EH (cell line): ENCODE measurements around the gene CERK.

Experiments
- DNase-seq: peaks from one replicate; pipeline ENCODE4 v3.0.0-alpha.2; 2015; ENCODE audit warnings: low read depth

Gene CERK

DNA sequence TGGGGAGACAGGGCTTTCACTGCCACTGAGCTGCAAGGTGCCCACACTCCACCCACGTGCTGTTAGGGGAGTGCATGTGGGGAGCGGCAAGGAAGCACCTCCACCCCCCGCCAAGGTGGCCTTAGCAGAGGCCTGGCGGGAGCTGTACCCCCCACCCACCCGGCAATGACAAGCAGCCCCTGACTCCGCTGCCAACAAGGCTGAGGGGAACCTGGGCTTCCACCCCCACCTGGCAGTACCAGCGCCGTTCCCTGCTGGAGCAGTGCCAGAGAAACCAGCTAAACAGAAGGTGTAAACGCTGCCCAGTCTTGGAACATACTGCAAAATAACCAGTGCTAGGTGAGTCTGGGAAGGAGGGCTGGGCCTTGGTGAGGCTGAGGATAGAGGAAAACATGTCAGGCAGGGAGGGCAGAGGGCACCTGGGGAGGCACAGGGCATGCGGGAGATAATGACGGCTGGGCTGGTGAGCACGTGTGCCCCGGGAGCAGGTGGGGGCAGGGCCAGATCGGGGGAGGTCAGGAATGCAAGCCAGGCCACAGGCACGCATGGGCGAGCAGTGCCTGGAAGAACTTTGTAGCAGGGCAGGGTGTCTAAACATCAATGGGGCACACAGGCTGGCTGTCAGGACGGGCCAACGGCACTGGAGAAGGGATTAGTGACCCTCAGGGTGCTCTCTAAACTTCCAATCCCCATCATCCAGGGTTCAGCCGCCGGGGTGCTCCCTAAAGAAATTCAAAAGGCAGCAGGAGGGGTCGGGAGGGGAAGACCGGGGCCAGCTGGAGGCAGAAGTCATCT lies 6.6 kb downstream of the CERK start:
- peak; percentile 62 for DNase-seq

- DNase-seq, result no peak
These were observed 7.3 kb downstream of the CERK start for GRCh38 chr22:46730568-46731245.

DNA sequence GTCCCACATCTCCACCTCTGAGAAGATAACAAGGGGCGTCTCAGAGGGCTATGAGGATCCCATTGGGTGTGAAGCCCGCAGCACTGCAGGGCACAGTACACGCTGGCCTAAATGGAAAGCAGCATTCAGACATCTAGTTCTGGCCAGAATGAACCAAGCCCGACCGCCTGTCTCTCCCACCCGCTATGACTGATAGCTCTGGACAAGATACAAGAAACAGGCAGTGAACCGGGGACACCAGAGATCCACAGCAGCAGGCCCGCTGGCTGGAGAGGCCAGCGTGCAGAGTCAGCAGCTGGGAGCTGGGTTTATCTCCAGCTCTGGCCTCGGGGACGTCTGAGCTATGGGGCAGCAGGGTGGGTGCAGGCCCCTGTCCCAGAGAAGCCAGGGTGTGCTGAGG lies 9.6 kb downstream of the CERK start:
- no peak for DNase-seq

DNA sequence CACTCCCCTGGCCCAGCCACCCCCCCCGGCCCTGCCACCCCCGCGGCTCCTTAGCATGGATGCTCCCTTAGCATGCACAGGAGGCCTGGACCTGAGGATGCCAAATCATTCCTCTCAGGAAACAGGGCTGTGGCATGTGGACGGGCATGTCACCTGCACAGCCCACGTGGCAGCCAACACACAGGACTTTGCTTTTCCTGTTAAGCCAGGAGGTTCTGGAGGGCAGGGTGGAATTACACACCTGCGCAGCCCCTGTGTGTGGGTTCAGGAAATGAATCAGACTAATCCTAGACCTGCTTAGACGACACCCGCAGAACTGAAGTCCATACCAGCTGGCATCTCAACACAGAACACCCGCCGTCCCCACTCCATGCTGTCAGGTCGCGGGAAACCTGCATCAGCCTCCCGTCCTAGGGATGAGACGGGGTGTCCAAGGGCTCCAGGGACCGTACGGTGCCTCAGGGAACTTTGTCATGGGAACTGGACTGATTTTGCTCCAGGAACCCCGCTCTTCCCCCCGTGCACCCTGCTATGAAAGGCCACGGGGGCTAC lies 10.2 kb downstream of the CERK start:
- no peak for DNase-seq

GRCh38 chr22:46726986-46727317 lies 11.1 kb downstream of the CERK start:
- no peak for DNase-seq

DNA sequence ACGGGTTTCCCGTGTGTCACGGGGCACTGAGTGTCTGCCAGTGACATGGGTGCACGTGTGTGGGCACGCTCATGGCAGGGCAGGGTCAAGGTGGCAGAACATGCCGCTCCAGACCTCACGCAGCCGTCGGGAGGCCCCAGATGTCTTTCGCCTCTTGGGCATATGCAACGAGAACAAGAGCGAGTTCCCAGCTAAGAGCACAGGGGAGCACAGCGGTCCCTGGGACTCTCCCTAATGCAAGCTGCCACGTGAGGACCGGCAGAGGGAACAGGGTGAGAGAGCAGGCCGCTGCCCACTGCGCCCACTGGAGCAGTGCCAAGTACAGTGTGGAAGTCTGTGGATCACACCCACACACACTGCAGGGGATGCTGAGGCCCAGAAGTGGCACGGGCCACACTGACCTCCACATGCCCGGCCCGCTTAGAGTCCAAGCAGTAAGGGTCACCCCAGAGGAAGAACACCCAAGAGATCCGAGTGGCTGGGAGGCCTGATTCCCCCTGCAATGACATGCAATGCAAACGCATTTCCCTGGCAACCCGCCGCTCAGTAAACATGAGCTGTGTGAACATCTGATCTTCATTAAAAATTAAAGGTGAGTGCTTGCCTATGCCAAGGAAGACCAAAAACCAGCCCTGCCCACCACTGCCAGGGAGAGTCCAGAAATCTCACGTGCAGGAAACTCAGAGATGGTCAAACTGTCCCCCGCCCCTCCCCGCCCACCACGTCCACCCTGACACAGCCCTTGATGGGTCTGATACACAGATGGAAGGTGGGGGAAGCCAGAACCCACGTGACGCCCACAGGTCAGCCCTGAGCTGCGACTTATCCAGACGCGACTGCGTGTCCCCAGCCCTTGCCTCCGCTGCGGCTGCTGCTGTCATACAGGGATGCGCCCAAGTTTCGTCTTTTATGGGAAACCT lies 11.7 kb downstream of the CERK start:
- DNase-seq, result peak; percentile 39

DNA sequence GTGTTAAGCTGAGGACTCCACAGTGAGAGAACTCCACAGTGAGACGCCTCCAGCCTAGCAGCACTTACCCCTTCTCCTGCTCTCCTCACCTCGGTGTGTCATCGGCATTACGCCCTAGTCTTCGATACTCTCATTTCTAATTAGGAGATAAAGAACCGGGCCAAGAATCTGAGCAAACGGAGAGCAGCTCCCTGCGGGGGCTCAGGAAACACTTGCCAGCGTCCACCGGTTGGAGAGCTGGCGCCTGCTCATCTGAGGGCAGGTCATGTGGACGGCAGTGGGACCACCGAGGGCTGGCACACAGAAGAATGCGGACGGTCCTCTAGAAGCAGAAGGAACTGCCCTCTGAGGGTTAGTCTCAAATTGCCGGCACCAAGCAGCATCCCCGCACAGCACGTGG lies 13.0 kb downstream of the CERK start:
- no peak for DNase-seq

DNA sequence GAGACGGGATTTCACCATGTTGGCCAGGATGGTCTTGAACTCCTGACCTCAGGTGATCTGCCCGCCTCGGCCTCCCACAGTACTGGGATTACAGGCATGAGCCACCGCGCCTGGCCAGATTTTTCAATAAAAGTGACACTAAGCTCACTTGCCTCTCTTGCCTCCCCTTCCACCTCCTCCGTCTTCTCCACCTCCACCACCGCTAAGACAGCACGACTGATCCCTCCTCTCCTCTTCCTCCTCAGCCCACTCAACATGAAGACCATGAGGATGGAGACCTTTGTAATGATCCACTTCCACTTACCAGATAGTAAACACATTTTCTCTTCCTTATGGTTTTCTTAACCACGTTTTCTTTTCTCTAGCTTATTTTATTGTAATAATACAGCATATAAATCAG lies 14.2 kb downstream of the CERK start:
- DNase-seq, result no peak

DNA sequence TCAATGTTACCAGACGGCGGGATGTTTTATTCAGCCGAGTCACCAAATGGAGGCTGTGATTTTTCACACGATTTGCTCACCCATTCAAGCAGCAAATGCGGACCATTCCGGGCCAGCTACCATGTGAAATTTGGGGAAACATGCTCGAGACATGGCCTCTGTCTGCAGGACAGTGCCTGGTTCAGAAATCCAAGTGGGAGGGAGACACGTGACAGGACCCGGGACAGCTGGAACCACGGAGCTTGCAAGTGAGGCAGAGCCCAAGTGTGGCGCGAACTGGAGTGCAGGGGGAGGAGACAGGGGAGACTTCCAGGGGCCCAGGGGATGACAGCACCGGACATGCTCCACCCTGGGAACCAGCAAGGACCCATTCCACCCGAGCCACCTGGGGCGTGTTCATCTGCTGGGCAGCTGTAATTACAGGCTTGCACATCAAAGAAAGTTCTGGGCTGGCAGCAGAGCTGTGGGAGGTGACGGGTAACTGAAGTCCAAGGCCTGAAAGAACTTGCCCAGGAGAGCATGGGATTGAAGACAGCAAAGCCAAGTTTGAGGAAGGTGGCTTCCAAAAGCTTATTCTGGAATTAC lies 16.5 kb downstream of the CERK start:
- no peak for DNase-seq

DNA sequence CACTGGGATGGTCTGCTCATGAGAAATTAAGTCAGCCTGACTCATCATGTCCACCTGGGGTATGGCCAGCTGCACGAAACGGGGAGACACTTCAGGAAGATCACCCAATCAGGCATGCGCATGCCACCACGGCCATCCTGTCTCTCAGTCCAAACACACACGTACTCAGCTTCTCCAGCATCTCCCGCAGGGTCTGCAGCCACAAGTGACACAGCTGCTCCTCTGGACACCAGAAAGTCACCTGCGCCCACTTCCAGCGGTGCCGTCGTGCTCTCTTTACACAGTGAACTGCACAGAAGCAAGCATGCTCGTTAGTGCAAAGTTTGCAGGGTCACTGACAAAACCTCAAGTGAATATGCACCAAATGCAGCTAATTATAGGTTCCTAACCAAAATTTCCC lies 18.1 kb downstream of the CERK start:
- no peak for DNase-seq

- peak; percentile 78 for DNase-seq
These were observed 23.5 kb downstream of the CERK start for GRCh38 chr22:46714550-46714949.

DNA sequence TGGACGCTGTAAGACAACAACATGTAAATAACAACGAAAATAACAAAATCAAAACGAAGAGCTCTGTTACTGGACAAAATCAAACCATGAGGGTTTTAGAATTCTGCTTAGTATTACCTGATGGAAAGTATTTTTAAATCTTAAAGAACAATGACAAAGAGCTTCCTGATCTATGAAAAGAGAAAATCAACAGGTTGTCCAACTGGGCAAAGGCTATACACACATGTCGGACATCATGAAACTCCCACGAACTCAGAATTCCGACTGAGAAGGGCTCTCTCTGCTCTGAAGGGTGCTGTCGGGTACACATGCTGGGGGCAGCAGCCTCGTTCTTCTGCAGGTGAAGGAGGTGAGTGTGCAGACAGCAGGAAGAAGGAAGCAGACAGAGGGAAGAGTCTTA lies 25.8 kb downstream of the CERK start:
- DNase-seq, result no peak

DNA sequence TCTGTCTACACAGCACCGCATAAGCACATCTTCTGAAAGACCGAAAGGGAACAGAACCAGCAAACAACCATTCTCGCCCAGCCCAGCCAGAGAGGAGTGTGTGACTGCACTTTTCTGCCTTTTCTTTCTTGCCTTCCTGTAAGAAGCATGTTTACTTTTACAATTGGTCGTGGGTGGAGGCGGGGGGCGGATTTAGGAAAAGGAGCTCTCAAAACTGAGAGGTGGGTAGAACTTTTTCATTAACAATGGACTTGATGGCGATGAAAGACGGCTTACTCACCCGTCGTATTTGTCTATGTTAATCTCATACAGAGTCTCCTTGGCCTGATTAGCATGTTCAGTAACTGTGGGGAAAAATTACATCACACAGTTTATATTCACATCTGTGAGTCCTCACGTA lies 27.2 kb downstream of the CERK start:
- DNase-seq, result no peak

DNA sequence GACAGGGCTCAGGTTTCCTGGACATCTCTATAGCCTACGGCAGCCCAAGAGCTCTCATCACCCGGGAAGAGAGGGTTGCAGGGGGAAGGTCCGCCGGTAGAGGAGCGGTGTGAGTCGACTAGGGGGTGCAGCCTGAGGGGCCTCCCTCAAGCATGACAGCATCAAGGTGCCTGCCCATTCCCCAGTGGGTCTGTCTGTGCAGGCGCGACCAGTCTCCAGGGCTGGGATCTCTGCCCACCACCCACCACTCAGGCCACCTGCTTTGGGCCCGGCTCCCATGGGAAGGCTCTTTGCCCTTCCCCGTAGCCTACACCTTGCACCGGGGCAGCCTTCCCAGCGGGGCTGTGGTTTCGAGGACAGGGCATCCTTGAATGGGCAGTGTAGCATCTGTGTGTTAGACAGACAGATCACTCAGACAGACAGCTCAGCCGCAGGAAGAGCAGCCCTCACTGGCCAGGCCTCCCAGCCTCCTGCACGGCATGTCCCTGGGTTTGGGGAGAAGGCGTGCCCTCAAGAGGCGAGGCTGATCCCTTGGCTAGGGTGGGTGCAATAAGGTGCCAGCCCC lies 29.2 kb downstream of the CERK start:
- DNase-seq, result no peak

- DNase-seq, result no peak
These were observed 30.1 kb downstream of the CERK start for GRCh38 chr22:46707827-46708570.

DNA sequence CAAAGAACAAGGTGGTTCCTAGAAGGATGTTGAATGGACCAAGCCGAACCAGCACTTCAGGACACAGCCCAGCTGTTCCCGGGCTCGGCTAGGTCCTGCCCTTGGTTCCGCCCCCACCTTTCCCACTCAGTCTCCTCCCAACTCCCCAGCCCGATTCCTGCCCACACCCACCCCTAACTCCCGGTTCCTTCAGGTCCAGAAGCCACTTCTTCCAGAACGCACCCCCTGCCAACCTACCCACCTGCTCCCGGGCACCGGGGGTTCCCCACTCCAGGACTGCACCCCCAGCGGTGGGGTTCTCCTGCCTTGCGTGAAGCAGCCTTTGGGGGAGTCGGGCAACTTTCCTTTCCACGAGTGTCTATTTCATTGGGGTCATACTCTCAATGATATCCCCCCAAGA lies 30.7 kb downstream of the CERK start:
- no peak for DNase-seq

DNA sequence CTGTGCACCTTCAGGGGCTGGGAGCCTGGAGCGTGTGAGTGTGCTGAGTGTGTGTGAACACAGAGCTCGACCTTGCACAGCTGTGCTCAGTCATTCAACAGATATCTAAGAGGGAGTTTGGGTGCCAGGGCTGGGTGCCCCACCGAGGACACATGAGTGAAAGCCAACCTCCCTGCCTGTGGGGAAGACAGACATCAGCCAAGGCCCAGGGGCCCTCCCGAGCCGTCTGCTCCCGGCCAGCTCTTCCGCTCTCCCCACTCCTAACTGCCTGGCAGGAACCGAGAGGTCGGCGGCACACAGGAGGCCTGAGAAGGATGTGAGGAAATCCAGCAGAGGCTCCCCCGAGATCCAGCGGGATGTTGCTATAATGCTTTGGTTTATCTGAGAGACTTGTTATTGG lies 32.0 kb downstream of the CERK start:
- DNase-seq, result no peak

DNA sequence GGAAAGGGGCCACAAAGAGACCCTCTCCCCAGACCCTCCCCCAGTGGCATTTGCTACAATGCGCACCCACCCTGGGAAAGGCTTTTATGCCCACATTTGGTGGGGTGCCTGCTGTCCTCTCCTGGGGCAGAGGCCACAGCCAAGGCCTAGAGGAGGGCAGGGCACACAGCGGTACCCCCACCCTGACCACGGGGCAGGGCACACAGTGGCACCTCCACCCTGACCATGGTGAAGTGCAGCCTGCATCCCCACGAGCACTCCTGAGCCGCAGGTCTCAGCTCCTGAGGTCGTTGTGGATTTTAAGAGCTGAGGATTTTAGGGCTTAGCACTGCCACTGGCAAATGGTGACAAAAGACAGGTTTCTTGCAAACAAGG lies 34.1 kb downstream of the CERK start:
- no peak for DNase-seq

DNA sequence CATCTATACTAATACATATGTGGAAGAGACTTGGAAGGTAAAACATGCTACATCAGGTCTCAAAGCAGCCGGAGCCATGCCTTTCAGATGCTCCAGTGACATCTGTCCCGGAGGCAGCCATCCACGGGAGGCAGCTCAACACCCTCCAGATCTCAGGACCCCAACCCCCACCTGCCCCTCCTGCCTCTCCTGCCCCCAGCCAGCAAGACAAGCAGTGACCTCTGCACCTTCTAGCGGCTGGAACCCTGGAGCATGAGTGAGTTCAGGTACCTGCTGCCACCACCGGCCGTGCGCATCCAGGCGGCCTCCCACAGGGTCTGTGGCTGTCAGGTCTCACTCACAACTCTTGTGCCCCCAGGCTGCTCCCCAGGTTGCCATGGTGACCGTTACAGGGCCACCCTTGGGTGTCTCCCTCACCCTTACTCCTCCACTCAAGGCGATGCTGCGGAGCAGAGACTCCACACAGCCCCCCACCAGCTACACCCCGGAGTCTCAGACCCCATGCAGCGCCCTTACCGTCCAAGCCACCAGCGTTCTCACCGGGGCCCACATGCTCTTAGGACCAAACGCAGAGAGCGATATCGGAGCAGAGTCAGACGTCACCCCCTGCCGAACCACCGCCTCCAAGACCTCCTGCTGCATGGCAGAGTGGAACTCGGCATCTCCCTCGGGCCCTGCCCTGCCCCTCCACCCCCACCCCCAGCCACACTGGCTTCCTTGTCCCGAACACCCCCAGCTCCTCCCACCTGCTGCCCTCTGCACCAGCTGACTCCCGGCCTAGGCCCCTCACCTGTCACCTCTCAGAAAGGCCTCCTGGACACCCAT lies 34.7 kb downstream of the CERK start:
- no peak for DNase-seq

DNA sequence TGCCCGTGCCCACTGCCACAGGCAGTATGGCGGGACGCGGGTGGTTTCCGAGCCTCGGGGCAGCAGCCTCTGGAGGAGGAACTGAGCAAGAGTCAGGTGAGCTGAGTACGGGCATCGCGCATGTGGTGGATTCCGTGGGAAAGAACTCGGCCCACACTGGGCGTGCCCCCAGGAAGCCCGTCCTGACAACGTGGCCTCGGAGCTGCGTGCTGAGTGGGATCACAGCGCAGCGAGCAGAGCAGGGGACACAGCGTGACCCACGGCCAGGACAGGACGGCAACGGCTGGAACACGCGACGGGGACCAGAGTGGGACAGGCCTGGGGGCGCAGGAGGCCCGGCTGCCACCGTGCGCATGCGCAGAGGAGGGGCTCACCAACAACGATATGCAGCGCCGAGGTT lies 36.8 kb downstream of the CERK start:
- DNase-seq, result no peak
